ENCODE results near the gene PRKCB.
"Not testable (repeated sequence)": the region's sequence is repeated elsewhere in the genome, so short reads cannot be mapped to it uniquely, and the experiment has no call there.

The PRKCB gene

GRCh38 chr16:23930791-23931190, 95.0 kb downstream of the PRKCB start:
- no peak overlapping the region for H3K9ac ChIP-seq (ENCODE audit: low read length in 5 of 5)
- H3K4me1 ChIP-seq (ENCODE audit: control insufficient read depth in 5 of 5, insufficient read depth in 5 of 5, low read length in 5 of 5): no peaks in the 10 kb centered on the region
- no peaks in the 10 kb centered on the region for H3K9me3 ChIP-seq (ENCODE audit: control insufficient read depth in 5 of 5, low read length in 5 of 5)
- no peak overlapping the region for H3K4me3 ChIP-seq (ENCODE audit: low read depth in 1 of 5, low read length in 5 of 5)
- no peak overlapping the region for H3K27ac ChIP-seq (ENCODE audit: low read depth, low read length)
- no peaks in the 10 kb centered on the region for H3K36me3 ChIP-seq (ENCODE audit: control insufficient read depth in 5 of 5, insufficient read depth in 5 of 5, low read length in 5 of 5)
- H3K27me3 ChIP-seq (ENCODE audit: control insufficient read depth in 5 of 5, insufficient read depth in 4 of 5, low read length in 5 of 5): no peaks in the 10 kb centered on the region

- Histone ChIP-seq H3K9me3 (ENCODE audit: control insufficient read depth in 5 of 5, low read length in 5 of 5) (no peaks in the 10 kb centered on the region), H3K4me3 (ENCODE audit: low read depth in 1 of 5, low read length in 5 of 5) (no peak overlapping the region), H3K27me3 (ENCODE audit: control insufficient read depth in 5 of 5, insufficient read depth in 4 of 5, low read length in 5 of 5) (no peaks in the 10 kb centered on the region), H3K36me3 (ENCODE audit: control insufficient read depth in 5 of 5, insufficient read depth in 5 of 5, low read length in 5 of 5) (no peaks in the 10 kb centered on the region), H3K4me1 (ENCODE audit: control insufficient read depth in 5 of 5, insufficient read depth in 5 of 5, low read length in 5 of 5) (no peaks in the 10 kb centered on the region), H3K9ac (ENCODE audit: low read length in 5 of 5) (no peak overlapping the region), H3K27ac (ENCODE audit: low read depth, low read length) (no peak overlapping the region)
Measured at GRCh38 chr16:23931199-23931598, 95.4 kb downstream of the PRKCB start.

GRCh38 chr16:23933650-23934049, 97.9 kb downstream of the PRKCB start:
- not testable (repeated sequence) for H3K36me3 ChIP-seq (ENCODE audit: control insufficient read depth in 5 of 5, insufficient read depth in 5 of 5, low read length in 5 of 5); H3K4me1 ChIP-seq (ENCODE audit: control insufficient read depth in 5 of 5, insufficient read depth in 5 of 5, low read length in 5 of 5); H3K4me3 ChIP-seq (ENCODE audit: low read depth in 1 of 5, low read length in 5 of 5); H3K9ac ChIP-seq (ENCODE audit: low read length in 5 of 5); H3K9me3 ChIP-seq (ENCODE audit: control insufficient read depth in 5 of 5, low read length in 5 of 5); H3K27ac ChIP-seq (ENCODE audit: low read depth, low read length); H3K27me3 ChIP-seq (ENCODE audit: control insufficient read depth in 5 of 5, insufficient read depth in 4 of 5, low read length in 5 of 5)

GRCh38 chr16:23934610-23935236, 98.9 kb downstream of the PRKCB start:
- Histone ChIP-seq H3K4me1 (ENCODE audit: control insufficient read depth in 5 of 5, insufficient read depth in 5 of 5, low read length in 5 of 5) (no peaks in the 10 kb centered on the region), H3K9ac (ENCODE audit: low read length in 5 of 5) (no peak overlapping the region), H3K27me3 (ENCODE audit: control insufficient read depth in 5 of 5, insufficient read depth in 4 of 5, low read length in 5 of 5) (no peaks in the 10 kb centered on the region), H3K36me3 (ENCODE audit: control insufficient read depth in 5 of 5, insufficient read depth in 5 of 5, low read length in 5 of 5) (no peaks in the 10 kb centered on the region), H3K4me3 (ENCODE audit: low read depth in 1 of 5, low read length in 5 of 5) (no peak overlapping the region), H3K9me3 (ENCODE audit: control insufficient read depth in 5 of 5, low read length in 5 of 5) (no peaks in the 10 kb centered on the region), H3K27ac (ENCODE audit: low read depth, low read length) (no peak overlapping the region)

- Histone ChIP-seq H3K9me3 (ENCODE audit: control insufficient read depth in 5 of 5, low read length in 5 of 5) (no peaks in the 10 kb centered on the region), H3K27me3 (ENCODE audit: control insufficient read depth in 5 of 5, insufficient read depth in 4 of 5, low read length in 5 of 5) (no peaks in the 10 kb centered on the region), H3K4me3 (ENCODE audit: low read depth in 1 of 5, low read length in 5 of 5) (no peak overlapping the region), H3K4me1 (ENCODE audit: control insufficient read depth in 5 of 5, insufficient read depth in 5 of 5, low read length in 5 of 5) (no peaks in the 10 kb centered on the region), H3K9ac (ENCODE audit: low read length in 5 of 5) (no peak overlapping the region), H3K27ac (ENCODE audit: low read depth, low read length) (no peak overlapping the region), H3K36me3 (ENCODE audit: control insufficient read depth in 5 of 5, insufficient read depth in 5 of 5, low read length in 5 of 5) (no peaks in the 10 kb centered on the region)
Measured at GRCh38 chr16:23940111-23940510, 104.3 kb downstream of the PRKCB start.

DNA sequence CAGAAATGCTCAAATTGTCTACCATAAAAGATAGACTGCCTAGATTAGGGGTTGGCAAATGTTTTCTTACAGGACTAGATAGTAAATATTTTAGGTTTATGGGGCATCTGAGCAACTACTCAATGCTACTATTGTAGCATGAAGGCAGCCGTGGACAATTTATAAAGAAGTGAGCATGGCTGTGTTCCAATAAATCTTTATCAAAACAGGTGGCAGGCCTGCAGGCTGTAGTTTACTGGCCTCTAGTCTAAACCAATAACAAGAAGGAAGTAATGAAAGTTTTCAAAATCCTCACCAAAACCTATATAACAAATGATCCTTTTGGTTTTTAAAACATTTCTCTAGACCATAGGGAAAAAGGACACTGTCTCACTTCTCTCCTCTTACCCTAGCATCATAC, 105.2 kb downstream of the PRKCB start:
- Histone ChIP-seq H3K27me3 (ENCODE audit: control insufficient read depth in 5 of 5, insufficient read depth in 4 of 5, low read length in 5 of 5) (no peaks in the 10 kb centered on the region), H3K4me3 (ENCODE audit: low read depth in 1 of 5, low read length in 5 of 5) (no peak overlapping the region), H3K27ac (ENCODE audit: low read depth, low read length) (no peak overlapping the region), H3K36me3 (ENCODE audit: control insufficient read depth in 5 of 5, insufficient read depth in 5 of 5, low read length in 5 of 5) (no peaks in the 10 kb centered on the region), H3K9me3 (ENCODE audit: control insufficient read depth in 5 of 5, low read length in 5 of 5) (no peaks in the 10 kb centered on the region), H3K9ac (ENCODE audit: low read length in 5 of 5) (no peak overlapping the region), H3K4me1 (ENCODE audit: control insufficient read depth in 5 of 5, insufficient read depth in 5 of 5, low read length in 5 of 5) (no peaks in the 10 kb centered on the region)

GRCh38 chr16:23941963-23942564, 106.3 kb downstream of the PRKCB start:
- no peaks in the 10 kb centered on the region for H3K4me1 ChIP-seq (ENCODE audit: control insufficient read depth in 5 of 5, insufficient read depth in 5 of 5, low read length in 5 of 5)
- no peak overlapping the region for H3K27ac ChIP-seq (ENCODE audit: low read depth, low read length)
- H3K4me3 ChIP-seq (ENCODE audit: low read depth in 1 of 5, low read length in 5 of 5): no peak overlapping the region
- no peaks in the 10 kb centered on the region for H3K36me3 ChIP-seq (ENCODE audit: control insufficient read depth in 5 of 5, insufficient read depth in 5 of 5, low read length in 5 of 5)
- no peaks in the 10 kb centered on the region for H3K9me3 ChIP-seq (ENCODE audit: control insufficient read depth in 5 of 5, low read length in 5 of 5)
- H3K9ac ChIP-seq (ENCODE audit: low read length in 5 of 5): no peak overlapping the region
- no peaks in the 10 kb centered on the region for H3K27me3 ChIP-seq (ENCODE audit: control insufficient read depth in 5 of 5, insufficient read depth in 4 of 5, low read length in 5 of 5)

DNA sequence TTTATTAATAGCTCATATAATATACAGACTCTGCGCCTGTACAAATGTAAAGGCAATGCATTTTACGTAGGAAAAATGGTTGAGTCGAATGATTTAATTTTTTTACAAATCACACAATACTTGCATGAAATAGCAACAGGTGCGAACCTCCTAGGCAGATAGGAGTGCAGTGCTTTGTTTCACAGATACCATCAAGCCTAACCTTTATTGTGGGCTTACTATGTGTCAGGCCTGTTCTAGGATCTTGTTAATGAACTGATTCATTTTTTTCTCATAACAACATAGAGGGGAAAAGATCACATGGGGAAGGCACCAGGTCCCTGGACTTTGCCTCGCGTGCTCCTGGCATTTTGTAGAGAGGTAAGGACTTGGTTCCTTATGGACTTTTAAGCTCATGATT, 107.8 kb downstream of the PRKCB start:
- H3K27ac ChIP-seq (ENCODE audit: low read depth, low read length): no peak overlapping the region
- no peaks in the 10 kb centered on the region for H3K27me3 ChIP-seq (ENCODE audit: control insufficient read depth in 5 of 5, insufficient read depth in 4 of 5, low read length in 5 of 5)
- H3K4me3 ChIP-seq (ENCODE audit: low read depth in 1 of 5, low read length in 5 of 5): no peak overlapping the region
- H3K36me3 ChIP-seq (ENCODE audit: control insufficient read depth in 5 of 5, insufficient read depth in 5 of 5, low read length in 5 of 5): no peaks in the 10 kb centered on the region
- no peak overlapping the region for H3K9ac ChIP-seq (ENCODE audit: low read length in 5 of 5)
- no peaks in the 10 kb centered on the region for H3K9me3 ChIP-seq (ENCODE audit: control insufficient read depth in 5 of 5, low read length in 5 of 5)
- H3K4me1 ChIP-seq (ENCODE audit: control insufficient read depth in 5 of 5, insufficient read depth in 5 of 5, low read length in 5 of 5): no peaks in the 10 kb centered on the region

- H3K27me3 ChIP-seq (ENCODE audit: control insufficient read depth in 5 of 5, insufficient read depth in 4 of 5, low read length in 5 of 5): no peaks in the 10 kb centered on the region
- no peaks in the 10 kb centered on the region for H3K36me3 ChIP-seq (ENCODE audit: control insufficient read depth in 5 of 5, insufficient read depth in 5 of 5, low read length in 5 of 5)
- no peaks in the 10 kb centered on the region for H3K4me1 ChIP-seq (ENCODE audit: control insufficient read depth in 5 of 5, insufficient read depth in 5 of 5, low read length in 5 of 5)
- no peak overlapping the region for H3K27ac ChIP-seq (ENCODE audit: low read depth, low read length)
- no peaks in the 10 kb centered on the region for H3K9me3 ChIP-seq (ENCODE audit: control insufficient read depth in 5 of 5, low read length in 5 of 5)
- H3K9ac ChIP-seq (ENCODE audit: low read length in 5 of 5): no peak overlapping the region
- no peak overlapping the region for H3K4me3 ChIP-seq (ENCODE audit: low read depth in 1 of 5, low read length in 5 of 5)
Measured at GRCh38 chr16:23944381-23944780, 108.6 kb downstream of the PRKCB start.

GRCh38 chr16:23945243-23945642, 109.5 kb downstream of the PRKCB start:
- H3K27me3 ChIP-seq (ENCODE audit: control insufficient read depth in 5 of 5, insufficient read depth in 4 of 5, low read length in 5 of 5): no peaks in the 10 kb centered on the region
- H3K4me3 ChIP-seq (ENCODE audit: low read depth in 1 of 5, low read length in 5 of 5): no peak overlapping the region
- no peaks in the 10 kb centered on the region for H3K9me3 ChIP-seq (ENCODE audit: control insufficient read depth in 5 of 5, low read length in 5 of 5)
- no peaks in the 10 kb centered on the region for H3K36me3 ChIP-seq (ENCODE audit: control insufficient read depth in 5 of 5, insufficient read depth in 5 of 5, low read length in 5 of 5)
- no peak overlapping the region for H3K27ac ChIP-seq (ENCODE audit: low read depth, low read length)
- peaks cover 0 to 6% (median 0%) of the 10 kb centered on the region in 5 donors for H3K4me1 ChIP-seq (ENCODE audit: control insufficient read depth in 5 of 5, insufficient read depth in 5 of 5, low read length in 5 of 5)
- no peak overlapping the region for H3K9ac ChIP-seq (ENCODE audit: low read length in 5 of 5)

Data from subcutaneous abdominal adipose tissue (tissue), 5 donors.